ENCODE measurements around the gene SMTNL1.

SMTNL1 gene

DNA sequence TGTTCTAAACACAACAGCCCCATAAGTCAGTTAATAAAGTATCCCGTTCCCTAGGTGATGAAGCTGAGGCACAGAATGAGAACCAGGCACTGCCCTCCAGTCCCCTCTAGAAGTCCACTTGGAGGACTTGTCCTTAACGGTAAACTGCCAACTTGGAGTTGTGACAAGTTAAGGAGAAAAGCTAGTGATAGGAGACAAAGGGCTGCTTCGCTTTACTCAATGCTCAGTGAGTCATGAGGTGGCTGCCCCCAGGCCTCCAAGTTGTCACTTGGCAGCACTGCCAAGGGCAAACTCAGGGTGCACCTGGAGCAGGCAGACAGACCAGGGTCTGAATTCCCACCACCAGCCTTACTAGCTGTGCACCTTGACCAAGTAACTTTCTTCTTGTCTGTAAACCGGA, 35.4 kb upstream of the SMTNL1 start:
- Mint-ChIP-seq H3K27me3 (no peaks in the 10 kb centered on the region), H3K27ac (no peak overlapping the region), H3K4me1 (ENCODE audit: low read depth) (peaks cover 4% of the 10 kb centered on the region), H3K9me3 (no peaks in the 10 kb centered on the region), H3K36me3 (ENCODE audit: low read depth) (peaks cover 70% of the 10 kb centered on the region), H3K4me3 (no peak overlapping the region)
- no peak for DNase-seq

DNA sequence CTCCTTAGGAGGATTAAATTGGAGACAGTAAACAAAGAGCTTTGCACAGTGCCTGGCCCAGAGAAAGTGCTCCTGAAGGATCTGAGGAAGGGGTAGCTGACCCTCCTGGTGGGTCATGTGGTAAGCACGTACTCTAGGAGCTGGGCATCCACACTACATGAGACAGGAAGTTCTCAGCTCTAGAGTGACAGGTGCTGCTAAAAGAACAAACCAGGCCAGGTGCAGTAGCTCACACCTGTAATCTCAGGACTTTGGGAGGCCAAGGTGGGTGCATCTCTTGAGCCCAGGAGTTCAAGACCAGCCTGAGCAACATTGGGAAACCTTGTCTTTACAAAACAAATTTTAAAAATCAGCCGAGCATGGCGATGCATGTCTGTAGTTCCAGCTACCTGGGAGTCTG, 35.0 kb upstream of the SMTNL1 start:
- H3K9me3 Mint-ChIP-seq = no peaks in the 10 kb centered on the region
- H3K4me3 Mint-ChIP-seq = no peak overlapping the region
- no peak for DNase-seq
- H3K4me1 Mint-ChIP-seq (ENCODE audit: low read depth) = peaks cover 4% of the 10 kb centered on the region
- H3K36me3 Mint-ChIP-seq (ENCODE audit: low read depth) = peaks cover 66% of the 10 kb centered on the region
- H3K27me3 Mint-ChIP-seq = no peaks in the 10 kb centered on the region
- no peak overlapping the region for H3K27ac Mint-ChIP-seq

GRCh38 chr11:57502870-57503269, 34.5 kb upstream of the SMTNL1 start:
- H3K4me1 Mint-ChIP-seq (ENCODE audit: low read depth) = peaks cover 4% of the 10 kb centered on the region
- DNase-seq = no peak
- H3K9me3 Mint-ChIP-seq = no peaks in the 10 kb centered on the region
- peaks cover 65% of the 10 kb centered on the region for H3K36me3 Mint-ChIP-seq (ENCODE audit: low read depth)
- no peak overlapping the region for H3K4me3 Mint-ChIP-seq
- no peaks in the 10 kb centered on the region for H3K27me3 Mint-ChIP-seq
- H3K27ac Mint-ChIP-seq = no peak overlapping the region

- H3K4me3 Mint-ChIP-seq = no peak overlapping the region
- H3K27ac Mint-ChIP-seq = no peak overlapping the region
- H3K9me3 Mint-ChIP-seq = no peaks in the 10 kb centered on the region
- peaks cover 4% of the 10 kb centered on the region for H3K4me1 Mint-ChIP-seq (ENCODE audit: low read depth)
- DNase-seq = no peak
- H3K27me3 Mint-ChIP-seq = no peaks in the 10 kb centered on the region
- H3K36me3 Mint-ChIP-seq (ENCODE audit: low read depth) = peaks cover 64% of the 10 kb centered on the region
Measured at GRCh38 chr11:57504511-57504910, 32.9 kb upstream of the SMTNL1 start.

DNA sequence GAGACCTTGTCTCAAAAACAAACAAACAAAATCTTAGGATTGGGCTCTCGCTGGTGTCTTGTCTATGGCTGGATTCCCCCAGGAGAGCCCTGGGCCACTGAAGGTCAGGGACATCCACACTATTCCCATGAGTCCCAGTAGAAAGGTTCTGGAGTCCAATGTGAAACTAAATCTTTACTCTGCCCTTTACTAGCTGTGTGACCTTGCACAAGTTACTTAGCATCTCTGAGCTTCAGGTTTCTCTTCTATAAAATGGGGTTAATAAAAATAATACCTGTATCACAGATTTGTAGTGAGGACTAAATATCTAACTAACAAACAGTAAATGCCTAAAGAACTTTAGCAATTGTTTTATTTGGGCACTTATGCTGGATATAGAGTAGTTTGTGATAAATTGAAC, 30.9 kb upstream of the SMTNL1 start:
- no peak for DNase-seq
- Mint-ChIP-seq H3K27me3 (no peaks in the 10 kb centered on the region), H3K4me1 (ENCODE audit: low read depth) (peaks cover 5% of the 10 kb centered on the region), H3K27ac (no peak overlapping the region), H3K36me3 (ENCODE audit: low read depth) (peaks cover 51% of the 10 kb centered on the region), H3K9me3 (no peaks in the 10 kb centered on the region), H3K4me3 (no peak overlapping the region)

DNA sequence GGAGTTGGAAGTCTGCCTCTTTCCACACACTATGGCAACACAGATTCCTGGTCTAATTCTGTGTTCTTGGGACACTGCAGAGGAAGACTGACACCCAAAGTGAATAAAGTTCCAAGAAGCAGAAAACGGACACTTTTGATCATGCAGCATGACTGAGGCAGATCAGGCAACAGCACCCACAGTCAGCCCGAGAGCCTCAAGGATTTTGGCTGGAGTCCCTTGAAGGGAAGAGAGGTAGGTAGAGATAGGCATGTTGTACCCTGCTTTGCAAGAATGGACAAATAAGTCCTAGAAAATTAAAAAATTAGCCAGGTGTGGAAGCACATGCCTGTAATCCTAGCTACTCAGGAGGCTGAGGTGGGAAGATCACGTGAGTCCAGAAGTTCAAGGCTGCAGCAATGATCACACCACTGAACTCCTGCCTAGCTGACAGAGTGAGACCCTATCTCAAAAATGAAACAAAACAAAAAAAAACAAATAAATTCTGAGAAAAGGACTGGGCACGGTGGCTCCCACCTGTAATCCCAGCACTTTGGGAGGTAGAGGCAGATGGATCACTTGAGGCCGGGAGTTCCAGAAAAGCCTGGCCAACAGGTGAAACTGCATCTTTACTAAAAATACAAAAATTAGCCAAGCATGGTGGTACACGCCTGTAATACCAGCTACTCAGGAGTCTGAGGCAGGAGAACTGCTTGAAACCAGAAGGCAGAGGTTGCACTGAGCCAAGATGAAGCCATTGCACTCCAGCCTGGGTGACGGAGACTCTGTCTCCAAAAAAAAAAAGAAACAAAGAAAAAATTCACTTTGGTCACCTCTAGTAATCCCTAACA, 28.8 kb upstream of the SMTNL1 start:
- Mint-ChIP-seq H3K9me3 (no peaks in the 10 kb centered on the region), H3K4me1 (ENCODE audit: low read depth) (peaks cover 24% of the 10 kb centered on the region), H3K27ac (no peak overlapping the region), H3K36me3 (ENCODE audit: low read depth) (peaks cover 52% of the 10 kb centered on the region), H3K27me3 (no peaks in the 10 kb centered on the region), H3K4me3 (no peak overlapping the region)
- DNase-seq = no peak

GRCh38 chr11:57511741-57512430, 25.5 kb upstream of the SMTNL1 start:
- no peak overlapping the region for H3K4me3 Mint-ChIP-seq
- H3K36me3 Mint-ChIP-seq (ENCODE audit: low read depth) = peaks cover 44% of the 10 kb centered on the region
- no peak for DNase-seq
- peaks cover 36% of the 10 kb centered on the region for H3K4me1 Mint-ChIP-seq (ENCODE audit: low read depth)
- H3K9me3 Mint-ChIP-seq = no peaks in the 10 kb centered on the region
- peak overlapping the region; percentile 5 for H3K27ac Mint-ChIP-seq
- no peaks in the 10 kb centered on the region for H3K27me3 Mint-ChIP-seq

DNA sequence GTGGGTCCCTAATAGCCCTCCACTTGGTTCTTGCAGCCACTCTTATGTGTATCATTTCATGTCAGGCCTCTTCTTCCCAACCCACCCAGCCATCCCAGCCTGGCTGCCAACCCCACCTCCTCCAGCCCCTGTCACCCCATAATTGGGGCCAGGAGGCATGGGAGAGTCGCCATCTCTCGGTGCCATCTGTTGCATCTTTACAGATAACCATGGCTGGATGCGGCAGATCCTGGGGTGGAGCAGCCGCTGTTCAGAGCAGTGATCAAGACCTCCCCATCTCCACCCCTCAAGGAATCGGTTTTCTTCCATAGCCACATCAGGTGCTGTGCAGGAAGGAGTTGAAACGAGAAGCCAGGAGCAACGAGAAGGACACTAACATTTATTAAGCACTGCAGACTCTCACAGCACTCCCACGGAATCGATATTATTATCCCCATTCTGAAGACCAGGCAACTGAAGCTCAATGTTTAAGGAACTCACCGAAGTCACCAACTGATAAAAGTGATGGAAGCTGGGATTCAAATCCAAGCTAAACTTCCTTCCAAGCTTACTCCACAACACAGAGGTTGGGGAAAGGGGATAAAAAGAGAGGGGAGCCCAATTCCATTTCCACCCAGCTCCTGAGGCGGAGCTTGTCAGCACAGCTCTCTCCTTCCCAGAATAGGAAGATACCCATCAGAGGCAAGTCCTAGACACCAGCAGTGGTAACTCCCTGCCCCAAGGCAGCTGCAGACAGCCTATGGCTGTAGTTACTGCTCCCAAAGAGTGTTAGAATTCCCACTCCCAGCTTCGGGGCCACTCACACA, 24.5 kb upstream of the SMTNL1 start:
- Mint-ChIP-seq H3K27ac (peak overlapping the region; percentile 52), H3K4me1 (ENCODE audit: low read depth) (peaks cover 36% of the 10 kb centered on the region), H3K36me3 (ENCODE audit: low read depth) (peaks cover 41% of the 10 kb centered on the region), H3K9me3 (no peaks in the 10 kb centered on the region), H3K4me3 (peak overlapping the region; percentile 94), H3K27me3 (no peaks in the 10 kb centered on the region)
- no peak for DNase-seq

DNA sequence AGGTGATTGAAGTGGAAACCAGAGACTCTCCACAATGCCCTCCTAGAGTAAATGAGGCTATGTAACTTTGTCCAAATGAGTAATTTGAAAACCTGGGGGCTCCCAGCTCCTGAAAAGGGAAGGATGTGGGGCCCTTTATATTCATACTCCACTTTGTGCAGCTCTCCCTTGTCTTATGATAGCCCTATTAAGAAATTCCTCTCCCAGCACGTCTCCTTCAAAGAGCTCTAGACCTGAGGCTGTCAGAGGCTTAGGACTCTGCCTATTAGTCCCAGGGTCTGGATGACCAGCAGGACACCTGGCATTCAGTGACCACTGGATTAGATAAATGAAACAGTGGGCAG, 24.0 kb upstream of the SMTNL1 start:
- Mint-ChIP-seq H3K4me3 (peak overlapping the region; percentile 94), H3K27me3 (no peaks in the 10 kb centered on the region), H3K9me3 (no peaks in the 10 kb centered on the region), H3K36me3 (ENCODE audit: low read depth) (peaks cover 36% of the 10 kb centered on the region), H3K4me1 (ENCODE audit: low read depth) (peaks cover 36% of the 10 kb centered on the region), H3K27ac (peak overlapping the region; percentile 80)
- DNase-seq = no peak

DNA sequence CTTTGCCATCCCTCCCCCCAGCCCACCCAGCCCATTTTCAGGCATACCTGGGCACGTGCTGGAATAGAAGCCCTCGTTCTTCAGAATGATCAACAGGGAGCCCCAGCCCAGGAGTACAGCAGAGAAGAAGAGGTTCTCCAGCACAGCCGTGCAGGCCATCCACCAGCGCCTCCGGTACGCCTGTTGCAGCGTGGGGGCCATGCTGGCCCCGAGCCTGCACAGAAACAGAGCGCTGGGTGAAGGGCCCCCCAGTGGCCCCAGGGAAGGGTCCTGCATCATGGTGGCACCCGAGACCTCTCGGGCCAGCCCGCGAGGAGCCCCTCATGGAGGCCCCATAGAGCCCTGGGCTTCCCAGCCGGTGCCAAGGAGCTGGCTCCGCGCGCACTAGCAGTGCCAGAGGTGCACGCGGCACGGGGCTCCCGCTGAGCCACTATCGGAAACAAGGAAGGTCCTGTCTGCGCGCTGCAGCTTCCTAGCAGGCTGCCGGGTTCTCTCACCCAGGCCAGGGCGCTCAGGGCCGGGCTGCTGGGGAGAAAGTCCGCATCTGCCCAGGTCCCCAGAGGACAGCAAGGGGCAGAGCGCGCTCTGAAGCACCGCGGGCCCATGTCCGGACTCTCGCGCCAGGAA, 23.4 kb upstream of the SMTNL1 start:
- H3K4me3 Mint-ChIP-seq = peak overlapping the region; percentile 94
- peak overlapping the region; percentile 96 for H3K27ac Mint-ChIP-seq
- peak; percentile 75 for DNase-seq
- H3K36me3 Mint-ChIP-seq (ENCODE audit: low read depth) = peaks cover 32% of the 10 kb centered on the region
- no peaks in the 10 kb centered on the region for H3K27me3 Mint-ChIP-seq
- no peaks in the 10 kb centered on the region for H3K9me3 Mint-ChIP-seq
- peaks cover 36% of the 10 kb centered on the region for H3K4me1 Mint-ChIP-seq (ENCODE audit: low read depth)

- Mint-ChIP-seq H3K9me3 (no peaks in the 10 kb centered on the region), H3K4me1 (ENCODE audit: low read depth) (peaks cover 34% of the 10 kb centered on the region), H3K27ac (peak overlapping the region; percentile 96), H3K27me3 (no peaks in the 10 kb centered on the region), H3K36me3 (ENCODE audit: low read depth) (peaks cover 30% of the 10 kb centered on the region), H3K4me3 (peak overlapping the region; percentile 94)
- peak; percentile 80 for DNase-seq
Measured at GRCh38 chr11:57514538-57515331, 22.7 kb upstream of the SMTNL1 start.

DNA sequence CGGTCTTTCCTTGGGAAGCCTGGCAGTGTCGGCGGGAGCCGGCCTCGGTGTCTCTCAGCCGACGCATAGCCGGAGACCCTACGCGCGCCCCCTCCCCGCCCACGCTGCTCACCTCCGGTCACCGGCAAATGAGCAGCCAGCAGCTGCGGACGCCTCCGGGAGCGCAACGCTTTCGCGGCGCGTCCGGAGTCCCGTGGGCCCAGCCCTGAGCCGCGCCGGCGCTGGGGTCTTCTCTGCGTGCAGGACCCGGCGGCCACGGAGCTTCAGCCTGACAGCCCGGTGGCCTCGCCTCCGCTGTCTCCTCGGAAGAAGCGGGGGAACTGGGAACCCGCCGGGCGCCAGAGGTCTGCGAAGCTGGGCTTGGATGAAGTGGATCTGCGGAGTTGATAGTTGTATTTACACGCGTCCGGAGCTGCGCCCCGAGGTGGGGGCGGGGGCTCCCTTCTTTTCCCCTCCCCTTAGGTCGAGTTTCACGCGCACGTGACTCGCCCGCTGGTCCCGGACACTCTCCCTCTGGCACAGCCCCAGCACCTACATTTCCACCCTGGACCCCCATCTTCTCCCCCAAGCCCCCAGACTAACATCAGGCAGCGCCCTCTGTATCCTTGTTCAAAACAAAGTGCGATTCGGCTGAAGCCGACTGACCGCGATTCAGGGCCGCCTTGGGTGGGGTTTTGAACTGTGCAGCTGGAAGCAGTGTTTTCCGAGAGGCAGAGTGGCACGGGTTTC, 21.9 kb upstream of the SMTNL1 start, which contains the start of gene SLC43A1:
Gene SLC43A1, minus strand, starts transcription at position 371 of the 729 bp plus-strand sequence. CDS start 1,591 bp downstream, outside the sequence.
- Mint-ChIP-seq H3K9me3 (no peaks in the 10 kb centered on the region), H3K4me3 (peak within 1 kb of the TSS; percentile 94), H3K27me3 (no peaks in the 10 kb centered on the region), H3K36me3 (ENCODE audit: low read depth) (peaks cover 27% of the 10 kb centered on the region), H3K27ac (peak within 1 kb of the TSS; percentile 96), H3K4me1 (ENCODE audit: low read depth) (peaks cover 32% of the 10 kb centered on the region)
- peak; percentile 70 for DNase-seq

DNA sequence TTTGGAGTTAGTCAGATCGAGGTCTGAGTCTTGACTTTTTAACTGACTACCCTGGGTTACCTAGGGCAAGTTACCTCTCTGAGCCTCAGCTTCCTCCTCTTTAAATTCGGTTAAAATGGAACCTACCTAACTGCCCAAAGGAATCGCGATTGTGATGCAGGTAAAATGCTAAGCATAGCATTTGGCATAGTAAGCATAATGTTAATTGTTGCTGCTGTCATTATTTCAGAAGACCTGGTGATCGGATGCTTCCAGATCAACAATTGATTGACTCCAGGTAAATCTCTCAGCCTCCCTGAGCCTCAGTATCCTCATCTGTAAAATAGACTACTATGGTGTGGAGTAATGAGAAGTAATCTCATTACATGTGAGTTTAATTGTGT, 21.3 kb upstream of the SMTNL1 start:
- no peaks in the 10 kb centered on the region for H3K27me3 Mint-ChIP-seq

More for the DNA sequence above, 21.3 kb upstream of the SMTNL1 start:
- Mint-ChIP-seq H3K4me3 (peak overlapping the region; percentile 94), H3K9me3 (no peaks in the 10 kb centered on the region), H3K36me3 (ENCODE audit: low read depth) (peaks cover 27% of the 10 kb centered on the region), H3K27ac (peak overlapping the region; percentile 89), H3K4me1 (ENCODE audit: low read depth) (peaks cover 32% of the 10 kb centered on the region)
- DNase-seq = no peak
